Gastrocnemius medialis (tissue), 4 donors: ENCODE results near the gene COP1. TPM values are rescaled to one million over a fixed set of nuclear protein-coding genes. Genes with fewer than 3 reads are reported as not detected.

Experiments
- ATAC-seq, 2 donors: fragments of 150-250 bp; one replicate each; pipeline ENCODE4 v1.9.1; 2016
- DNase-seq, 2 donors: peaks; one replicate each; pipeline ENCODE4 v3.0.0-alpha.2; 2019
- H3K27ac ChIP-seq, 4 donors: fragments of 200-600 bp; sonication (generic); 1 replicate in 1 of 4; 2 replicates in 3 of 4; pipeline ENCODE4 v1.5.1; 2016 to 2018; ENCODE audit warnings: mild to moderate bottlenecking in 2 of 4, moderate library complexity in 1 of 4
- H3K27me3 ChIP-seq, 3 donors: fragments of 200-600 bp; sonication (generic) in 2 of 3; 1 replicate in 1 of 3; 2 replicates in 2 of 3; pipeline versions ENCODE4 v1.5.1 to v1.6.0; 2016 to 2019; ENCODE audit warnings: mild to moderate bottlenecking in 1 of 3, moderate library complexity in 1 of 3
- H3K36me3 ChIP-seq, 2 donors: fragments of 200-600 bp; sonication (generic) in 1 of 2; one replicate each; pipeline ENCODE4 v1.5.1; 2017 to 2018
- H3K4me1 ChIP-seq, 2 donors: fragments of 200-600 bp; sonication (generic) in 1 of 2; one replicate each; pipeline ENCODE4 v1.5.1; 2016 to 2017; ENCODE audit warnings: mild to moderate bottlenecking in 2 of 2
- H3K4me3 ChIP-seq, 4 donors: fragments of 200-600 bp; sonication (generic) in 3 of 4; 1 replicate in 1 of 4; 2 replicates in 3 of 4; pipeline ENCODE4 v1.5.1; 2016 to 2019; ENCODE audit warnings: mild to moderate bottlenecking in 2 of 4
- H3K9me3 ChIP-seq, 3 donors: fragments of 200-600 bp; sonication (generic) in 2 of 3; 1 replicate in 1 of 3; 2 replicates in 2 of 3; pipeline ENCODE4 v1.5.1; 2016 to 2019
- POLR2A ChIP-seq, 2 donors: fragments of 450-650 bp; IDR thresholded peaks; one replicate each; pipeline ENCODE4 v1.6.1; 2017; ENCODE audit warnings: antibody characterized with exemption in 2 of 2, mild to moderate bottlenecking in 2 of 2, moderate library complexity in 2 of 2
- in situ Hi-C, 4 donors: fragments of 200-750 bp; cut with MboI; loops; one replicate each; pipeline versions ENCODE4 v1.15.0 to v1.8.0; 2017; ENCODE audit warnings: low sequenced_read_pairs in 4 of 4
- intact Hi-C: fragments of 100-400 bp; cut with DNase I; formaldehyde crosslinking; loops from one replicate; pipeline ENCODE4 v1.15.1; 2023; ENCODE audit warnings: low total_unique reads
- total RNA-seq, 4 donors: library from RNA; depleted of rRNA; stranded (reverse); fragments of >200 nt; gene quantifications; one replicate each; pipeline versions ENCODE4 v1.1.0 to v1.2.3, GENCODE V29; 2016
- TF ChIP-seq, protein P1 (sequence below), 5 experiments: fragments of 450-650 bp in 3 of 5; fragments of 200-600 bp in 2 of 5; sonication (generic) in 2 of 5; IDR thresholded peaks in 4 of 5; conservative IDR thresholded peaks in 1 of 5; 1 replicate in 4 of 5; 2 replicates in 1 of 5; pipeline ENCODE4 v1.5.1; 2016 to 2019; ENCODE audit warnings: antibody characterized with exemption in 5 of 5, mild to moderate bottlenecking in 3 of 5, moderate library complexity in 3 of 5

COP1 gene
- total RNA-seq, 4 donors from 2014 or later: 19.6 to 29.7 (median 25.3) TPM

DNA sequence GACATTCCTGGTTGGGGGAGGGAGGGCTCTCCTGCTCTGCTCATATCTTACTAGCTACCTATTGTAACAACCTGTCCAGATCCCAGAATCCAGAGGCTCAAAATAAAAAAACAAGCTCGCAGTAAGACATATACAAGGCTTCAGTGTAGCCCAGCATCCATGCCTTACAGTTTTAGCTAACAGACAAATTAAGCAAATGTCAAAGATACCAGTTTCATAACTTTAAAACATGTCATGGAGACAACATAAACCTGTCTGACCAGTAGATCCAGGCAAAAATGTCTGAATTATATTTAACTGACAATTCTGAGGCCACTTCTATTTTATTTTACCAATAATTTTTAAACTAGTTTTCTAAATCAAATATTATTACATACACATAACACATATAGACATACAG is 295.9 kb downstream of the COP1 start:
- intact Hi-C loops (no loop called here), in situ Hi-C loops (no loop called here)
- Histone ChIP-seq H3K9me3 (peaks cover 3 to 12% (median 3%) of the 10 kb centered on the region in 3 donors), H3K4me3 (no peak overlapping the region), H3K27me3 (no peaks in the 10 kb centered on the region), H3K36me3 (no peaks in the 10 kb centered on the region), H3K27ac (no peak overlapping the region), H3K4me1 (no peaks in the 10 kb centered on the region)
- TF ChIP-seq POLR2A (IDR thresholded peaks at IDR 0.05): no peak
- TF ChIP-seq, protein P1, sequence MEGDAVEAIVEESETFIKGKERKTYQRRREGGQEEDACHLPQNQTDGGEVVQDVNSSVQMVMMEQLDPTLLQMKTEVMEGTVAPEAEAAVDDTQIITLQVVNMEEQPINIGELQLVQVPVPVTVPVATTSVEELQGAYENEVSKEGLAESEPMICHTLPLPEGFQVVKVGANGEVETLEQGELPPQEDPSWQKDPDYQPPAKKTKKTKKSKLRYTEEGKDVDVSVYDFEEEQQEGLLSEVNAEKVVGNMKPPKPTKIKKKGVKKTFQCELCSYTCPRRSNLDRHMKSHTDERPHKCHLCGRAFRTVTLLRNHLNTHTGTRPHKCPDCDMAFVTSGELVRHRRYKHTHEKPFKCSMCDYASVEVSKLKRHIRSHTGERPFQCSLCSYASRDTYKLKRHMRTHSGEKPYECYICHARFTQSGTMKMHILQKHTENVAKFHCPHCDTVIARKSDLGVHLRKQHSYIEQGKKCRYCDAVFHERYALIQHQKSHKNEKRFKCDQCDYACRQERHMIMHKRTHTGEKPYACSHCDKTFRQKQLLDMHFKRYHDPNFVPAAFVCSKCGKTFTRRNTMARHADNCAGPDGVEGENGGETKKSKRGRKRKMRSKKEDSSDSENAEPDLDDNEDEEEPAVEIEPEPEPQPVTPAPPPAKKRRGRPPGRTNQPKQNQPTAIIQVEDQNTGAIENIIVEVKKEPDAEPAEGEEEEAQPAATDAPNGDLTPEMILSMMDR (IDR thresholded peaks at IDR 0.05 in 4 of 5, conservative IDR thresholded peaks at IDR 0.05 in 1 of 5): no peak
- ATAC-seq: no peak
- DNase-seq: no peak

GRCh38 chr1:175906370-175906769 is 300.7 kb downstream of the COP1 start:
- TF ChIP-seq POLR2A (IDR thresholded peaks at IDR 0.05): no peak
- TF ChIP-seq, protein P1 (IDR thresholded peaks at IDR 0.05 in 4 of 5, conservative IDR thresholded peaks at IDR 0.05 in 1 of 5): no peak
- intact Hi-C loops (no loop called here), in situ Hi-C loops (no loop called here)
- DNase-seq (no peak), ATAC-seq (no peak)
- Histone ChIP-seq H3K27ac (no peak overlapping the region), H3K4me3 (no peak overlapping the region), H3K36me3 (no peaks in the 10 kb centered on the region), H3K27me3 (no peaks in the 10 kb centered on the region), H3K4me1 (no peaks in the 10 kb centered on the region), H3K9me3 (peaks cover 0 to 5% (median 3%) of the 10 kb centered on the region in 3 donors)

DNA sequence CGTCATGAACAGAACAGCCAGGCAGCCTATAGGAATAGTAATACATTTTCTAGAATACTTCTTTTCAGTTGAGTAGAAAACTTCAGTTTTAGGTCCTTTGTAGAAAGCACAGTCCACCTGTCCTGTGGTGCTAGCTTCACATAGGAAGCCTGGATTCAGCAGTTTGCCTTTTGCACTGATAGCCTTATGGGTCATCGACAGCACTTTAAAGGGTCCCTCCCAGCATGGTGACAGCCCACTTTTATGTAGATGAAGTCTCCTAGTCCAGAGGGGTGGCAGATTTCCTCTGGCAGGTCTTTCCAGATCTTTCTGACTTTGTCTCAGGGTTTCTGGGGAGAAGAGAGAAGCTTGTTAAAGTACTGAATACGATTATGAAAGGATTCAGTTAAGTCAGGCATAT is 302.3 kb downstream of the COP1 start:
- H3K4me3 ChIP-seq: no peak overlapping the region
- H3K4me1 ChIP-seq: no peaks in the 10 kb centered on the region
- H3K36me3 ChIP-seq: no peaks in the 10 kb centered on the region
- in situ Hi-C loops: no loop called here
- ATAC-seq: no peak
- no peak for DNase-seq
- intact Hi-C loops: no loop called here
- TF ChIP-seq, protein P1 (IDR thresholded peaks at IDR 0.05 in 4 of 5, conservative IDR thresholded peaks at IDR 0.05 in 1 of 5): no peak
- no peak for TF ChIP-seq POLR2A (IDR thresholded peaks at IDR 0.05)
- no peaks in the 10 kb centered on the region for H3K27me3 ChIP-seq
- no peak overlapping the region for H3K27ac ChIP-seq
- H3K9me3 ChIP-seq: no peaks in the 10 kb centered on the region

DNA sequence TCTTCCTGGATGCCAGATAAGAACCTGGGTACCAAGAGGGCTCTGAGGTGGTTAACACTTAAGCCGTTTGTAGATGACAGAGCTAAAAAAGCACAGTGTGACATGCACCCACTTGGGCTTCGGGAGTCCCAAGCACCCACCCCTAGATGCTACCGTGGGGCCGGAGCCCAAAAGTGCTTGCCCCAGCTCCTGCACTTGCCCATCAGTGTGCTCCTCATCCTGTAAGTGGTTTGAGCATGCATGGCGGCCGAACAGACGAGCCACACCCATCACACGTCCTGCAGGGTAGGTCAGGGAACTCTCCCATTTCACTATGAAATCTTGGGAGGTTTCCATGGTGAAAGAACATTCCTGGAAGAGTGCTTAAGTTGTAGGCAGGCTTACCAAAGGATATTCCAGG is 304.8 kb downstream of the COP1 start:
- DNase-seq: no peak
- no peak overlapping the region for H3K4me3 ChIP-seq
- no peaks in the 10 kb centered on the region for H3K9me3 ChIP-seq
- H3K27me3 ChIP-seq: no peaks in the 10 kb centered on the region
- H3K27ac ChIP-seq: no peak overlapping the region
- TF ChIP-seq POLR2A (IDR thresholded peaks at IDR 0.05): no peak
- TF ChIP-seq, protein P1 (IDR thresholded peaks at IDR 0.05 in 4 of 5, conservative IDR thresholded peaks at IDR 0.05 in 1 of 5): no peak
- no peak for ATAC-seq
- in situ Hi-C loops (no loop called here), intact Hi-C loops (no loop called here)
- H3K4me1 ChIP-seq: no peaks in the 10 kb centered on the region
- H3K36me3 ChIP-seq: no peaks in the 10 kb centered on the region
